Measurements from ENCODE around the gene PRPF38B. TPM values are rescaled to one million over a fixed set of nuclear protein-coding genes. Genes with fewer than 3 reads are reported as not detected.

The PRPF38B gene
- total and polyA plus RNA-seq, 10 of the 15 experiments (the other 5 are each of a cell fraction or from before 2014, with no cell fraction given): 32.9 to 79.2 (median 47.8) TPM

GRCh38 chr1:108704496-108704895, 12.4 kb downstream of the PRPF38B start:
- H4K20me1 ChIP-seq (ENCODE audit: control insufficient read depth, insufficient read depth): no peaks in the 10 kb centered on the region
- no peak overlapping the region for H3K27ac ChIP-seq (ENCODE audit: control insufficient read depth, insufficient read depth)
- no peaks in the 10 kb centered on the region for H3K27me3 ChIP-seq (replicated peaks in 1 of 2; ENCODE audit: control insufficient read depth in 2 of 2, insufficient read depth in 2 of 2, low read length in 1 of 2)
- in situ Hi-C loops (cut with MboI): no loop called here
- DNase-seq (ENCODE audit: low read depth, low spot score) (no peak), FAIRE-seq (no peak), ATAC-seq (no peak)
- no peak for TF ChIP-seq PAX8 (IDR thresholded peaks at IDR 0.05)
- no peak for TF ChIP-seq PKNOX1 (IDR thresholded peaks at IDR 0.05)
- TF ChIP-seq POLR2AphosphoS5 (IDR thresholded peaks at IDR 0.05; ENCODE audit: low read length): 0 out of 2 replicates have a peak, but pooled peaks have one; percentile 0
- no peak for TF ChIP-seq RCOR1 (conservative IDR thresholded peaks at IDR 0.05; ENCODE audit: low read depth, low read length)
- POLR2A ChIA-PET: interaction anchor here (1.8 kb wide), 1 partner anchor 12 kb away, joined by 7 read pairs; the partner anchor contains the start of gene PRPF38B
- CTCF ChIA-PET: interaction anchor here (1.1 to 3.5 kb wide), 2 partner anchors 9 to 12 kb away, joined by 3 to 11 read pairs; partner anchors contain the start of gene PRPF38B
- H3K9ac ChIP-seq (ENCODE audit: control insufficient read depth, insufficient read depth, low read length): no peak overlapping the region
- peaks cover 2 to 15% of the 10 kb centered on the region in 2 experiments; a peak in 3 of 4 replicates for H3K36me3 ChIP-seq (ENCODE audit: control insufficient read depth in 2 of 2, insufficient read depth in 2 of 2, low read length in 1 of 2)
- H3K4me1 ChIP-seq (ENCODE audit: control insufficient read depth, insufficient read depth, low read length): peaks cover 8% of the 10 kb centered on the region; the same call in 1 of the 2 replicates
- no peak overlapping the region for H3K4me2 ChIP-seq (ENCODE audit: control insufficient read depth, insufficient read depth)
- H3K79me2 ChIP-seq (ENCODE audit: control insufficient read depth, insufficient read depth, low read length): no peaks in the 10 kb centered on the region
- RAD21 ChIA-PET (ENCODE audit: unreplicated experiment): no interaction called here
- no peak overlapping the region for H2AFZ ChIP-seq (ENCODE audit: control insufficient read depth, low read depth, low read length)
- H3K9me3 ChIP-seq (replicated peaks; ENCODE audit: control insufficient read depth, insufficient read depth, low read length): no peaks in the 10 kb centered on the region
- no peak overlapping the region for H3K4me3 ChIP-seq
- SMC1A ChIA-PET (ENCODE audit: uncharacterized antibody, unreplicated experiment): no interaction called here
- BruUV-seq (replicated peaks): no TSS peak
- intact Hi-C loops (cut with micrococcal nuclease; ENCODE audit: unreplicated experiment): no loop called here
- 72% methylated on average over 2 of the region's 2 CpGs for WGBS (ENCODE audit: insufficient coverage, insufficient replicate concordance, low lambda C conversion rate, missing lambda C conversion rate)

- FAIRE-seq: no peak
- Histone ChIP-seq H3K27me3 (replicated peaks in 1 of 2; ENCODE audit: control insufficient read depth in 2 of 2, insufficient read depth in 2 of 2, low read length in 1 of 2) (no peaks in the 10 kb centered on the region), H3K9ac (ENCODE audit: control insufficient read depth, insufficient read depth, low read length) (no peak overlapping the region), H3K79me2 (ENCODE audit: control insufficient read depth, insufficient read depth, low read length) (no peaks in the 10 kb centered on the region), H3K4me1 (ENCODE audit: control insufficient read depth, insufficient read depth, low read length) (peaks cover 8% of the 10 kb centered on the region; the same call in 1 of the 2 replicates), H4K20me1 (ENCODE audit: control insufficient read depth, insufficient read depth) (no peaks in the 10 kb centered on the region), H3K27ac (ENCODE audit: control insufficient read depth, insufficient read depth) (no peak overlapping the region), H3K9me3 (replicated peaks; ENCODE audit: control insufficient read depth, insufficient read depth, low read length) (no peaks in the 10 kb centered on the region), H3K4me3 (no peak overlapping the region), H2AFZ (ENCODE audit: control insufficient read depth, low read depth, low read length) (no peak overlapping the region), H3K36me3 (ENCODE audit: control insufficient read depth in 2 of 2, insufficient read depth in 2 of 2, low read length in 1 of 2) (no peaks in the 10 kb centered on the region; a peak in 1 of 4 replicates), H3K4me2 (ENCODE audit: control insufficient read depth, insufficient read depth) (no peak overlapping the region)
- ChIA-PET POLR2A (no interaction called here), SMC1A (ENCODE audit: uncharacterized antibody, unreplicated experiment) (no interaction called here), RAD21 (ENCODE audit: unreplicated experiment) (no interaction called here), CTCF (interaction anchor here (3.2 kb wide), 1 partner anchor 14 kb away, joined by 10 read pairs; the partner anchor contains the start of gene PRPF38B)
- WGBS (ENCODE audit: insufficient coverage, insufficient replicate concordance, low lambda C conversion rate, missing lambda C conversion rate): 78% methylated on average over 3 of the region's 3 CpGs
- BruUV-seq (replicated peaks): no TSS peak
- ATAC-seq: no peak
- no peak for DNase-seq (ENCODE audit: low read depth, low spot score)
- in situ Hi-C loops (cut with MboI) (no loop called here), intact Hi-C loops (cut with micrococcal nuclease; ENCODE audit: unreplicated experiment) (loop anchor here (5.0 kb wide), 1 partner anchor 194 kb away; no protein-coding TSS in a partner anchor)
- no peak for TF ChIP-seq PKNOX1 (IDR thresholded peaks at IDR 0.05)
- TF ChIP-seq MEF2B (IDR thresholded peaks at IDR 0.05; ENCODE audit: partially characterized antibody, poor library complexity, severe bottlenecking): no peak
- no peak for TF ChIP-seq TCF7 (IDR thresholded peaks at IDR 0.05; ENCODE audit: borderline replicate concordance)
- no peak for TF ChIP-seq ZBTB4 (CRISPR knock-in tag; IDR thresholded peaks at IDR 0.05)
- TF ChIP-seq YBX1 (IDR thresholded peaks at IDR 0.05): no peak
- TF ChIP-seq POLR2AphosphoS5 (IDR thresholded peaks at IDR 0.05; ENCODE audit: low read length): no peak
- TF ChIP-seq CBFB (IDR thresholded peaks at IDR 0.05; ENCODE audit: low read depth): no peak
- TF ChIP-seq TCF12 (IDR thresholded peaks at IDR 0.05; ENCODE audit: low read depth, low read length): no peak
- TF ChIP-seq IRF3 (IDR thresholded peaks at IDR 0.05): no peak
Observed at GRCh38 chr1:108706643-108707042, 14.5 kb downstream of the PRPF38B start.
